ENCODE data around the gene GPER1. TPM values are rescaled to one million over a fixed set of nuclear protein-coding genes. Genes with fewer than 3 reads are reported as not detected.

GPER1 gene
- total and polyA plus RNA-seq, 2 experiments from 2014 or later: 0.89 TPM; not detected in 1

- H3K4me2 ChIP-seq: peak overlapping the region; percentile 55; the same call in 1 of the 2 replicates
- DNase-seq (ENCODE audit: low spot score): no peak
- peaks cover 17% of the 10 kb centered on the region for H3K4me1 Mint-ChIP-seq
Measured at GRCh38 chr7:1065263-1065584, 22.7 kb upstream of the GPER1 start.

More at GRCh38 chr7:1065263-1065584, 22.7 kb upstream of the GPER1 start:
- Histone ChIP-seq H3K27ac (ENCODE audit: low read depth) (no peak overlapping the region), H2AFZ (no peak overlapping the region), H3K9me2 (ENCODE audit: insufficient read depth) (no peaks in the 10 kb centered on the region), H3K4me1 (ENCODE audit: insufficient read depth) (peaks cover 6% of the 10 kb centered on the region; the same call in 1 of the 2 replicates), H3K4me3 (no peak overlapping the region), H4K20me1 (replicated peaks; ENCODE audit: insufficient read depth) (no peaks in the 10 kb centered on the region), H3K36me3 (ENCODE audit: insufficient read depth) (no peaks in the 10 kb centered on the region), H3K27me3 (ENCODE audit: insufficient read depth) (no peaks in the 10 kb centered on the region), H3F3A (replicated peaks; ENCODE audit: low read depth) (0 out of 2 replicates have a peak, but pooled peaks cover 5% of the 10 kb centered on the region), H3K79me2 (replicated peaks; ENCODE audit: insufficient read depth) (0 out of 2 replicates have a peak, but pooled peaks cover 7% of the 10 kb centered on the region)
- Mint-ChIP-seq H3K27ac (no peak overlapping the region), H3K4me3 (no peak overlapping the region), H3K9me3 (peaks cover 7% of the 10 kb centered on the region; the same call in 1 of the 3 replicates), H3K27me3 (ENCODE audit: insufficient read depth, low read depth, poor library complexity) (peaks cover 9% of the 10 kb centered on the region), H3K36me3 (ENCODE audit: low read depth) (peaks cover 5% of the 10 kb centered on the region)
- TF ChIP-seq EZH2phosphoT487 (IDR thresholded peaks at IDR 0.05; ENCODE audit: unreplicated experiment): no peak
- TF ChIP-seq STAT1 (IDR thresholded peaks at IDR 0.05; ENCODE audit: unreplicated experiment): no peak
- TF ChIP-seq ETS1 (IDR thresholded peaks at IDR 0.05): no peak
- TF ChIP-seq, protein P1, sequence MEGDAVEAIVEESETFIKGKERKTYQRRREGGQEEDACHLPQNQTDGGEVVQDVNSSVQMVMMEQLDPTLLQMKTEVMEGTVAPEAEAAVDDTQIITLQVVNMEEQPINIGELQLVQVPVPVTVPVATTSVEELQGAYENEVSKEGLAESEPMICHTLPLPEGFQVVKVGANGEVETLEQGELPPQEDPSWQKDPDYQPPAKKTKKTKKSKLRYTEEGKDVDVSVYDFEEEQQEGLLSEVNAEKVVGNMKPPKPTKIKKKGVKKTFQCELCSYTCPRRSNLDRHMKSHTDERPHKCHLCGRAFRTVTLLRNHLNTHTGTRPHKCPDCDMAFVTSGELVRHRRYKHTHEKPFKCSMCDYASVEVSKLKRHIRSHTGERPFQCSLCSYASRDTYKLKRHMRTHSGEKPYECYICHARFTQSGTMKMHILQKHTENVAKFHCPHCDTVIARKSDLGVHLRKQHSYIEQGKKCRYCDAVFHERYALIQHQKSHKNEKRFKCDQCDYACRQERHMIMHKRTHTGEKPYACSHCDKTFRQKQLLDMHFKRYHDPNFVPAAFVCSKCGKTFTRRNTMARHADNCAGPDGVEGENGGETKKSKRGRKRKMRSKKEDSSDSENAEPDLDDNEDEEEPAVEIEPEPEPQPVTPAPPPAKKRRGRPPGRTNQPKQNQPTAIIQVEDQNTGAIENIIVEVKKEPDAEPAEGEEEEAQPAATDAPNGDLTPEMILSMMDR (conservative IDR thresholded peaks at IDR 0.05; ENCODE audit: low read depth in 2 of 2): no peak
- no peak for TF ChIP-seq CREB1 (CRISPR knock-in tag; IDR thresholded peaks at IDR 0.05; ENCODE audit: low read depth)
- no peak for TF ChIP-seq JUNB (IDR thresholded peaks at IDR 0.05; ENCODE audit: unreplicated experiment)
- TF ChIP-seq NANOG (IDR thresholded peaks at IDR 0.05; ENCODE audit: borderline replicate concordance): no peak
- no peak for TF ChIP-seq EZH2 (IDR thresholded peaks at IDR 0.05; ENCODE audit: low read depth, unreplicated experiment)
- TF ChIP-seq ZNF331 (CRISPR knock-in tag; IDR thresholded peaks at IDR 0.05; ENCODE audit: low read depth): no peak
- TF ChIP-seq REST (IDR thresholded peaks at IDR 0.05; ENCODE audit: unreplicated experiment): no peak
- no peak for TF ChIP-seq POLR2AphosphoS5 (IDR thresholded peaks at IDR 0.05; ENCODE audit: low read depth)
- no peak for TF ChIP-seq ZNF462 (CRISPR knock-in tag; IDR thresholded peaks at IDR 0.05)
- no peak for TF ChIP-seq ZNF114 (CRISPR knock-in tag; IDR thresholded peaks at IDR 0.05)
- no peak for ATAC-seq
